Thoracic aorta (tissue), 2 donors: Measurements from ENCODE around the gene KIF6. TPM values are rescaled to one million over a fixed set of nuclear protein-coding genes. Genes with fewer than 3 reads are reported as not detected.

ENCODE experiments used
- ATAC-seq: fragments of 150-250 bp; one replicate; pipeline ENCODE4 v1.8.0; 2017; ENCODE audit warnings: low read depth; ENCODE audit not compliant: insufficient number of reproducible peaks, low FRiP score
- DNase-seq: peaks from one replicate; pipeline ENCODE4 v3.0.0-alpha.2; 2020; ENCODE audit warnings: low spot score
- H3K27ac ChIP-seq, 2 donors: fragments of 200-600 bp; sonication (generic); 1 replicate in 1 of 2; 2 replicates in 1 of 2; pipeline ENCODE4 v1.5.1; 2016; ENCODE audit warnings: mild to moderate bottlenecking in 2 of 2, moderate library complexity in 2 of 2
- H3K27me3 ChIP-seq: fragments of 200-600 bp; sonication (generic); replicated peaks from 2 replicates; pipeline ENCODE4 v1.6.0; 2016; ENCODE audit warnings: mild to moderate bottlenecking; ENCODE audit not compliant: insufficient read depth
- H3K36me3 ChIP-seq: fragments of 200-600 bp; sonication (generic); one replicate; pipeline ENCODE4 v1.5.1; 2016
- H3K4me1 ChIP-seq, 2 donors: fragments of 200-600 bp; sonication (generic); 1 replicate in 1 of 2; 2 replicates in 1 of 2; pipeline versions ENCODE4 v1.5.1 to v1.6.0; 2016; ENCODE audit warnings: low read depth in 2 of 2, mild to moderate bottlenecking in 1 of 2; ENCODE audit not compliant: control insufficient read depth in 1 of 2
- H3K4me3 ChIP-seq: fragments of 200-600 bp; sonication (generic); 2 replicates; pipeline ENCODE4 v1.5.1; 2016; ENCODE audit warnings: mild to moderate bottlenecking
- H3K9me3 ChIP-seq: fragments of 200-600 bp; sonication (generic); 2 replicates; pipeline ENCODE4 v1.5.1; 2016
- CTCF ChIP-seq: fragments of 200-600 bp; sonication (generic); IDR thresholded peaks from one replicate; pipeline ENCODE4 v1.5.1; 2019; ENCODE audit warnings: antibody characterized with exemption
- total RNA-seq, 2 donors: library from RNA; depleted of rRNA; stranded (reverse); fragments of >200 nt; gene quantifications; one replicate each; pipeline versions ENCODE4 v1.1.0 to v1.2.3, GENCODE V29; 2016

Gene KIF6
- total RNA-seq, 2 donors from 2014 or later: not detected

GRCh38 chr6:39594285-39594684 lies 130.9 kb downstream of the KIF6 start:
- ATAC-seq (no peak), DNase-seq (no peak)
- H3K9me3 ChIP-seq: no peaks in the 10 kb centered on the region
- no peak for TF ChIP-seq CTCF
- H3K4me3 ChIP-seq: no peak overlapping the region
- H3K27me3 ChIP-seq: no peaks in the 10 kb centered on the region
- no peaks in the 10 kb centered on the region for H3K4me1 ChIP-seq
- H3K36me3 ChIP-seq: no peaks in the 10 kb centered on the region
- H3K27ac ChIP-seq: no peak overlapping the region

- no peak for TF ChIP-seq CTCF
- no peaks in the 10 kb centered on the region for H3K36me3 ChIP-seq
- DNase-seq (no peak), ATAC-seq (no peak)
- no peak overlapping the region for H3K27ac ChIP-seq
- H3K9me3 ChIP-seq: no peaks in the 10 kb centered on the region
- no peak overlapping the region for H3K4me3 ChIP-seq
- H3K27me3 ChIP-seq: no peaks in the 10 kb centered on the region
- H3K4me1 ChIP-seq: no peaks in the 10 kb centered on the region
Measured at GRCh38 chr6:39593646-39594045, 131.6 kb downstream of the KIF6 start.

GRCh38 chr6:39590871-39591393 lies 134.3 kb downstream of the KIF6 start:
- no peak for DNase-seq
- Histone ChIP-seq H3K9me3 (no peaks in the 10 kb centered on the region), H3K27me3 (no peaks in the 10 kb centered on the region), H3K36me3 (no peaks in the 10 kb centered on the region), H3K4me1 (no peaks in the 10 kb centered on the region), H3K27ac (no peak overlapping the region), H3K4me3 (no peak overlapping the region)
- no peak for TF ChIP-seq CTCF
- no peak for ATAC-seq

- no peak overlapping the region for H3K27ac ChIP-seq
- DNase-seq (no peak), ATAC-seq (no peak)
- no peaks in the 10 kb centered on the region for H3K36me3 ChIP-seq
- TF ChIP-seq CTCF: no peak
- no peaks in the 10 kb centered on the region for H3K4me1 ChIP-seq
- H3K27me3 ChIP-seq: no peaks in the 10 kb centered on the region
- H3K9me3 ChIP-seq: no peaks in the 10 kb centered on the region
- H3K4me3 ChIP-seq: no peak overlapping the region
Measured at GRCh38 chr6:39587080-39587479, 138.1 kb downstream of the KIF6 start.

- no peak overlapping the region for H3K4me3 ChIP-seq
- H3K4me1 ChIP-seq: no peaks in the 10 kb centered on the region
- H3K27me3 ChIP-seq: no peaks in the 10 kb centered on the region
- DNase-seq (no peak), ATAC-seq (no peak)
- H3K36me3 ChIP-seq: no peaks in the 10 kb centered on the region
- no peaks in the 10 kb centered on the region for H3K9me3 ChIP-seq
- no peak overlapping the region for H3K27ac ChIP-seq
- no peak for TF ChIP-seq CTCF
Measured at GRCh38 chr6:39585641-39586040, 139.6 kb downstream of the KIF6 start.
